ENCODE data around the gene SMG6. TPM values are rescaled to one million over a fixed set of nuclear protein-coding genes. Genes with fewer than 3 reads are reported as not detected.

Gene SMG6
- total RNA-seq, 1 experiment from 2014 or later: 13.5 TPM

- CTCF ChIA-PET: interaction anchor here (0.5 kb wide), 1 partner anchor 29 kb away, joined by 3 read pairs; no protein-coding TSS in a partner anchor
These were observed 253.1 kb downstream of the SMG6 start for GRCh38 chr17:2050300-2051060.

GRCh38 chr17:2049333-2050299 lies 254.0 kb downstream of the SMG6 start:
- BruUV-seq (replicated peaks): no TSS peak

More at GRCh38 chr17:2050300-2051060, 253.1 kb downstream of the SMG6 start:
- peaks cover 16% of the 10 kb centered on the region for H3K36me3 Mint-ChIP-seq (ENCODE audit: insufficient read depth, unreplicated experiment)
- peaks cover 8% of the 10 kb centered on the region for H3K4me1 Mint-ChIP-seq (ENCODE audit: low read depth, unreplicated experiment)
- H3K9me3 Mint-ChIP-seq (ENCODE audit: low read depth, unreplicated experiment): no peaks in the 10 kb centered on the region
- no peak for TF ChIP-seq CTCF (IDR thresholded peaks at IDR 0.05; ENCODE audit: unreplicated experiment)
- intact Hi-C loops (cut with micrococcal nuclease; ENCODE audit: unreplicated experiment): no loop called here
- no TSS peak for BruUV-seq (replicated peaks)
- H3K4me3 Mint-ChIP-seq (ENCODE audit: low read depth, unreplicated experiment): peak overlapping the region; percentile 53
- peaks cover 32% of the 10 kb centered on the region for H3K27me3 Mint-ChIP-seq (ENCODE audit: unreplicated experiment)
- H3K27ac Mint-ChIP-seq (ENCODE audit: unreplicated experiment): no peak overlapping the region
- peak; percentile 44 for DNase-seq

GRCh38 chr17:2048805-2049204 lies 254.8 kb downstream of the SMG6 start:
- TSS peak; percentile 62 for BruUV-seq (replicated peaks)
- DNase-seq: no peak
- Mint-ChIP-seq H3K4me1 (ENCODE audit: low read depth, unreplicated experiment) (peaks cover 8% of the 10 kb centered on the region), H3K9me3 (ENCODE audit: low read depth, unreplicated experiment) (no peaks in the 10 kb centered on the region), H3K36me3 (ENCODE audit: insufficient read depth, unreplicated experiment) (peaks cover 27% of the 10 kb centered on the region), H3K4me3 (ENCODE audit: low read depth, unreplicated experiment) (peak overlapping the region; percentile 70), H3K27ac (ENCODE audit: unreplicated experiment) (no peak overlapping the region), H3K27me3 (ENCODE audit: unreplicated experiment) (peaks cover 30% of the 10 kb centered on the region)
- CTCF ChIA-PET: no interaction called here
- intact Hi-C loops (cut with micrococcal nuclease; ENCODE audit: unreplicated experiment): no loop called here
- no peak for TF ChIP-seq CTCF (IDR thresholded peaks at IDR 0.05; ENCODE audit: unreplicated experiment)

More at GRCh38 chr17:2049333-2050299, 254.0 kb downstream of the SMG6 start:
- Mint-ChIP-seq H3K36me3 (ENCODE audit: insufficient read depth, unreplicated experiment) (peaks cover 22% of the 10 kb centered on the region), H3K27ac (ENCODE audit: unreplicated experiment) (no peak overlapping the region), H3K27me3 (ENCODE audit: unreplicated experiment) (peaks cover 32% of the 10 kb centered on the region), H3K9me3 (ENCODE audit: low read depth, unreplicated experiment) (no peaks in the 10 kb centered on the region), H3K4me1 (ENCODE audit: low read depth, unreplicated experiment) (peaks cover 8% of the 10 kb centered on the region), H3K4me3 (ENCODE audit: low read depth, unreplicated experiment) (peak overlapping the region; percentile 70)
- intact Hi-C loops (cut with micrococcal nuclease; ENCODE audit: unreplicated experiment): no loop called here
- CTCF ChIA-PET: no interaction called here
- DNase-seq: peak; percentile 78
- TF ChIP-seq CTCF (IDR thresholded peaks at IDR 0.05; ENCODE audit: unreplicated experiment): no peak

GRCh38 chr17:2047590-2047989 lies 256.0 kb downstream of the SMG6 start:
- BruUV-seq (replicated peaks): no TSS peak
- H3K27ac Mint-ChIP-seq (ENCODE audit: unreplicated experiment): no peak overlapping the region
- CTCF ChIA-PET: no interaction called here

More at GRCh38 chr17:2047590-2047989, 256.0 kb downstream of the SMG6 start:
- no peaks in the 10 kb centered on the region for H3K9me3 Mint-ChIP-seq (ENCODE audit: low read depth, unreplicated experiment)
- peaks cover 18% of the 10 kb centered on the region for H3K27me3 Mint-ChIP-seq (ENCODE audit: unreplicated experiment)
- H3K4me3 Mint-ChIP-seq (ENCODE audit: low read depth, unreplicated experiment): no peak overlapping the region
- DNase-seq: no peak
- H3K4me1 Mint-ChIP-seq (ENCODE audit: low read depth, unreplicated experiment): peaks cover 18% of the 10 kb centered on the region
- peaks cover 29% of the 10 kb centered on the region for H3K36me3 Mint-ChIP-seq (ENCODE audit: insufficient read depth, unreplicated experiment)
- no peak for TF ChIP-seq CTCF (IDR thresholded peaks at IDR 0.05; ENCODE audit: unreplicated experiment)
- intact Hi-C loops (cut with micrococcal nuclease; ENCODE audit: unreplicated experiment): no loop called here
